ENCODE data around the gene ETS2.

ETS2 gene

GRCh38 chr21:38849776-38850175 is 44.0 kb downstream of the ETS2 start:
- TF ChIP-seq CTCF (IDR thresholded peaks at IDR 0.05; ENCODE audit: insufficient read depth, low read length) (no peak), SPI1 (IDR thresholded peaks at IDR 0.05; ENCODE audit: borderline replicate concordance, low read depth) (no peak), REST (IDR thresholded peaks at IDR 0.05; ENCODE audit: insufficient replicate concordance, low read depth) (no peak), GABPA (IDR thresholded peaks at IDR 0.05; ENCODE audit: low read depth) (no peak)

GRCh38 chr21:38850277-38850951 is 44.7 kb downstream of the ETS2 start:
- Histone ChIP-seq H3K27ac (replicated peaks) (no peak overlapping the region), H3K4me3 (replicated peaks; ENCODE audit: insufficient read depth, low read length) (no peak overlapping the region), H3K27me3 (ENCODE audit: insufficient read depth, poor library complexity, severe bottlenecking) (no peaks in the 10 kb centered on the region)
- DNase-seq (ENCODE audit: low read depth in 1 of 2, low spot score in 1 of 2), result no peak
- TF ChIP-seq GABPA (IDR thresholded peaks at IDR 0.05; ENCODE audit: low read depth) (no peak), SPI1 (IDR thresholded peaks at IDR 0.05; ENCODE audit: borderline replicate concordance, low read depth) (no peak), REST (IDR thresholded peaks at IDR 0.05; ENCODE audit: insufficient replicate concordance, low read depth) (no peak), CTCF (IDR thresholded peaks at IDR 0.05; ENCODE audit: insufficient read depth, low read length) (no peak), POLR2AphosphoS5 (IDR thresholded peaks at IDR 0.05; ENCODE audit: low read depth) (no peak)

More at GRCh38 chr21:38849776-38850175, 44.0 kb downstream of the ETS2 start:
- DNase-seq (ENCODE audit: low read depth in 1 of 2, low spot score in 1 of 2), result no peak
- no peak overlapping the region for H3K27ac ChIP-seq (replicated peaks)
- H3K4me3 ChIP-seq (replicated peaks; ENCODE audit: insufficient read depth, low read length), result no peak overlapping the region
- H3K27me3 ChIP-seq (ENCODE audit: insufficient read depth, poor library complexity, severe bottlenecking), result no peaks in the 10 kb centered on the region

- no peak overlapping the region for H3K4me3 ChIP-seq (replicated peaks; ENCODE audit: insufficient read depth, low read length)
- no peaks in the 10 kb centered on the region for H3K27me3 ChIP-seq (ENCODE audit: insufficient read depth, poor library complexity, severe bottlenecking)
- TF ChIP-seq REST (IDR thresholded peaks at IDR 0.05; ENCODE audit: insufficient replicate concordance, low read depth), result no peak
- TF ChIP-seq POLR2AphosphoS5 (IDR thresholded peaks at IDR 0.05; ENCODE audit: low read depth), result no peak
- no peak for TF ChIP-seq SPI1 (IDR thresholded peaks at IDR 0.05; ENCODE audit: borderline replicate concordance, low read depth)
- no peak for TF ChIP-seq GABPA (IDR thresholded peaks at IDR 0.05; ENCODE audit: low read depth)
- no peak for TF ChIP-seq CTCF (IDR thresholded peaks at IDR 0.05; ENCODE audit: insufficient read depth, low read length)
- no peak for DNase-seq (ENCODE audit: low read depth in 1 of 2, low spot score in 1 of 2)
- H3K27ac ChIP-seq (replicated peaks), result no peak overlapping the region
Observed at GRCh38 chr21:38851101-38851500, 45.4 kb downstream of the ETS2 start.
